ENCODE measurements around the gene REN.

REN gene

DNA sequence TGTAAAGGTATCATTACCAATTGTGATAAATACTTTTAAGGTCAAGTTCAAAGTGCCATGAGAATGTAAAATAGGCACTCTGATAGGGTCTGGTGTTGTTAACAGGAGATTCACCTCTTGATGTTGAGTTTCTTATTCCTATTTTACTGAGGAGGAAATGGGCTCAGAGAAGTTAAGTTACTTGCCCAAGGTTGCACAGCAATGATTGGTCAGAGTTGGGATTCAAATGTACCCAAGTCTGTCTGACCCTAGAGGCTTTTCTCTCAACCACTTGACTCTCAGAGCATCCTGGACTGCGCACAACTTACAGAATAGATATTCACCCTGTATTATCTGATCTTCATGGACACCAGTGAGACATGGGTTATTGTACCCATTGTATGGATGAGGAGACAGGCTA lies 59.3 kb downstream of the REN start:
- DNase-seq = no peak

DNA sequence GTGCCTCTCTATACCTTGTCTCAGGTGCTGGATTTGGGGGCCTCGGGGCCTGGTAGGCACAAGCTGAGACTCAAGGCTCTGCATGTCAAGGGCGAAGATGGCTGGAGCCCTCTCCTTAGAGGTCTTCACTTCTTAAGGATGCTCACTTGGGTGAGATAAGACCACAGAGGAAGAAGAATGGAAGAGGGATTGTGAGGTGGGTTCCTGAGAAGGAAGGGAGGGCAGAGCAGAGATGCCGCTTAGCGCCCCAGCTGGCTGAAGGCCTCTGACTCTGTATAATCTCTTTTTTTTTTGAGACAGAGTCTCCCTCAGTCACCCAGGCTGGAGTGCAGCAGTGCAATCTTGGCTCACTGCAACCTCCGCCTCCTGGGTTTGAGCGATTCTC lies 61.0 kb downstream of the REN start:
- DNase-seq = no peak

All from CD4-positive, alpha-beta T cell treated with Interleukin-15 for 1 hour (primary cell).